ENCODE measurements around the gene CLSTN2.

Gene CLSTN2

GRCh38 chr3:140203510-140203909 is 268.5 kb downstream of the CLSTN2 start (continued):
- TF ChIP-seq ZNF626 (tag by site-specific recombination; IDR thresholded peaks at IDR 0.05) (no peak), ZNF664 (tag by site-specific recombination; IDR thresholded peaks at IDR 0.05) (no peak), ZBTB17 (tag by site-specific recombination; IDR thresholded peaks at IDR 0.05) (no peak), ZNF341 (tag by site-specific recombination; IDR thresholded peaks at IDR 0.05; ENCODE audit: low read depth) (no peak), ZNF513 (tag by site-specific recombination; IDR thresholded peaks at IDR 0.05) (peak; percentile 58), ZNF510 (tag by site-specific recombination; IDR thresholded peaks at IDR 0.05; ENCODE audit: insufficient replicate concordance) (no peak), ZNF184 (tag by site-specific recombination; IDR thresholded peaks at IDR 0.05) (no peak), ZSCAN23 (tag by site-specific recombination; IDR thresholded peaks at IDR 0.05) (no peak), ZNF23 (tag by site-specific recombination; IDR thresholded peaks at IDR 0.05; ENCODE audit: borderline replicate concordance) (no peak), ZSCAN16 (tag by site-specific recombination; IDR thresholded peaks at IDR 0.05) (no peak), ZNF677 (tag by site-specific recombination; IDR thresholded peaks at IDR 0.05) (no peak), ZNF629 (tag by site-specific recombination; IDR thresholded peaks at IDR 0.05) (0 out of 2 replicates have a peak, but pooled peaks have one; percentile 17), ZNF426 (tag by site-specific recombination; IDR thresholded peaks at IDR 0.05) (no peak), ZNF248 (tag by site-specific recombination; IDR thresholded peaks at IDR 0.05) (no peak), ZFHX2 (tag by site-specific recombination; conservative IDR thresholded peaks at IDR 0.05) (no peak), ZNF37A (tag by site-specific recombination; IDR thresholded peaks at IDR 0.05) (no peak), ZBTB44 (tag by site-specific recombination; IDR thresholded peaks at IDR 0.05) (no peak), TSHZ1 (tag by site-specific recombination; IDR thresholded peaks at IDR 0.05; ENCODE audit: borderline replicate concordance) (no peak), ZBTB10 (tag by site-specific recombination; IDR thresholded peaks at IDR 0.05) (no peak), SCRT2 (tag by site-specific recombination; IDR thresholded peaks at IDR 0.05) (no peak), ZNF155 (tag by site-specific recombination; IDR thresholded peaks at IDR 0.05) (no peak)

Data from HEK293 (cell line).